WERI-Rb-1 (cell line): ENCODE data around the gene KIR2DL1.
"Not testable (repeated sequence)": the region's sequence is repeated elsewhere in the genome, so short reads cannot be mapped to it uniquely, and the experiment has no call there.

Experiments
- DNase-seq: peaks from one replicate; pipeline ENCODE4 v3.0.0-alpha.2; 2020
- H3K27ac ChIP-seq: fragments of 250-450 bp; sonication (Bioruptor Pico); 2 replicates; pipeline ENCODE4 v1.5.1; 2020; ENCODE audit warnings: mild to moderate bottlenecking, moderate library complexity
- H3K27me3 ChIP-seq: fragments of 250-450 bp; sonication (Bioruptor Pico); 2 replicates; pipeline ENCODE4 v1.5.1; 2021; ENCODE audit warnings: mild to moderate bottlenecking, low read depth, moderate library complexity; ENCODE audit not compliant: insufficient read depth, severe bottlenecking
- H3K36me3 ChIP-seq: fragments of 250-450 bp; sonication (Bioruptor Pico); 2 replicates; pipeline ENCODE4 v1.5.1; 2020; ENCODE audit warnings: mild to moderate bottlenecking, moderate library complexity
- H3K4me3 ChIP-seq: 2 replicates; pipeline ENCODE4 v1.5.1; 2011; ENCODE audit warnings: low read depth, mild to moderate bottlenecking, control low read depth, low read length
- H3K9me3 ChIP-seq: fragments of 250-450 bp; sonication (Bioruptor Pico); 2 replicates; pipeline ENCODE4 v1.5.1; 2021; ENCODE audit warnings: mild to moderate bottlenecking, moderate library complexity; ENCODE audit not compliant: severe bottlenecking

Gene KIR2DL1

GRCh38 chr19:54756204-54757110 lies 13.1 kb upstream of the KIR2DL1 start:
- not testable (repeated sequence) for DNase-seq, H3K27me3 ChIP-seq, H3K27ac ChIP-seq, H3K4me3 ChIP-seq, H3K36me3 ChIP-seq, H3K9me3 ChIP-seq

GRCh38 chr19:54758577-54758976 lies 11.0 kb upstream of the KIR2DL1 start:
- not testable (repeated sequence) for H3K4me3 ChIP-seq, DNase-seq, H3K27me3 ChIP-seq, H3K27ac ChIP-seq, H3K36me3 ChIP-seq, H3K9me3 ChIP-seq

- DNase-seq, H3K27me3 ChIP-seq, H3K27ac ChIP-seq, H3K36me3 ChIP-seq, H3K4me3 ChIP-seq, H3K9me3 ChIP-seq: not testable (repeated sequence)
Observed at GRCh38 chr19:54764219-54764618, 5.4 kb upstream of the KIR2DL1 start.

GRCh38 chr19:54766464-54766863 lies 3.1 kb upstream of the KIR2DL1 start:
- not testable (repeated sequence) for H3K36me3 ChIP-seq, DNase-seq, H3K9me3 ChIP-seq, H3K27me3 ChIP-seq, H3K4me3 ChIP-seq, H3K27ac ChIP-seq

GRCh38 chr19:54770511-54770910 lies 918 bp downstream of the KIR2DL1 start:
- not testable (repeated sequence) for H3K27ac ChIP-seq, H3K36me3 ChIP-seq, H3K9me3 ChIP-seq, H3K4me3 ChIP-seq, DNase-seq, H3K27me3 ChIP-seq

GRCh38 chr19:54771018-54771960 lies 1.7 kb downstream of the KIR2DL1 start:
- not testable (repeated sequence) for H3K9me3 ChIP-seq, DNase-seq, H3K27me3 ChIP-seq, H3K27ac ChIP-seq, H3K4me3 ChIP-seq, H3K36me3 ChIP-seq

- H3K4me3 ChIP-seq, DNase-seq, H3K36me3 ChIP-seq, H3K27ac ChIP-seq, H3K9me3 ChIP-seq: not testable (repeated sequence)
- H3K27me3 ChIP-seq: peaks cover 18% of the 10 kb centered on the region
Observed at GRCh38 chr19:54772666-54773065, 3.1 kb downstream of the KIR2DL1 start.

- H3K36me3 ChIP-seq, DNase-seq: not testable (repeated sequence)
- H3K27me3 ChIP-seq: peaks cover 22% of the 10 kb centered on the region
Observed at GRCh38 chr19:54775095-54775815, 5.7 kb downstream of the KIR2DL1 start.

GRCh38 chr19:54775830-54776229 lies 6.2 kb downstream of the KIR2DL1 start:
- H3K36me3 ChIP-seq, H3K27ac ChIP-seq, H3K4me3 ChIP-seq, DNase-seq, H3K9me3 ChIP-seq: not testable (repeated sequence)
- peaks cover 20% of the 10 kb centered on the region for H3K27me3 ChIP-seq

More at GRCh38 chr19:54775095-54775815, 5.7 kb downstream of the KIR2DL1 start:
- not testable (repeated sequence) for H3K4me3 ChIP-seq, H3K27ac ChIP-seq, H3K9me3 ChIP-seq

GRCh38 chr19:54777851-54778250 lies 8.3 kb downstream of the KIR2DL1 start:
- not testable (repeated sequence) for H3K27ac ChIP-seq, DNase-seq, H3K4me3 ChIP-seq, H3K36me3 ChIP-seq, H3K9me3 ChIP-seq
- peaks cover 17% of the 10 kb centered on the region for H3K27me3 ChIP-seq

- not testable (repeated sequence) for H3K4me3 ChIP-seq, DNase-seq, H3K36me3 ChIP-seq, H3K9me3 ChIP-seq, H3K27ac ChIP-seq
- H3K27me3 ChIP-seq: peaks cover 15% of the 10 kb centered on the region
Observed at GRCh38 chr19:54778896-54779295, 9.3 kb downstream of the KIR2DL1 start.

- H3K4me3 ChIP-seq, H3K36me3 ChIP-seq, H3K27me3 ChIP-seq, DNase-seq, H3K27ac ChIP-seq, H3K9me3 ChIP-seq: not testable (repeated sequence)
Observed at GRCh38 chr19:54782916-54783315, 13.3 kb downstream of the KIR2DL1 start.

- H3K9me3 ChIP-seq, H3K4me3 ChIP-seq, H3K36me3 ChIP-seq, H3K27ac ChIP-seq, DNase-seq: not testable (repeated sequence)
- H3K27me3 ChIP-seq: peaks cover 17% of the 10 kb centered on the region
Observed at GRCh38 chr19:54786091-54786723, 16.6 kb downstream of the KIR2DL1 start.
